ENCODE measurements around the gene TCP1. TPM values are rescaled to one million over a fixed set of nuclear protein-coding genes. Genes with fewer than 3 reads are reported as not detected.

The TCP1 gene
- total and polyA plus RNA-seq, 2 of the 13 experiments (the other 11 are each of a cell fraction or from before 2014, with no cell fraction given): 116 to 553 TPM

GRCh38 chr6:159790149-159790955 lies 950 bp upstream of the TCP1 start, which contains the start of gene MRPL18 (continued):
- TF ChIP-seq POGK (CRISPR knock-in tag; conservative IDR thresholded peaks at IDR 0.05) (no peak), ZNF572 (CRISPR knock-in tag; IDR thresholded peaks at IDR 0.05) (no peak), YEATS2 (CRISPR knock-in tag; IDR thresholded peaks at IDR 0.05; ENCODE audit: borderline replicate concordance) (0 out of 2 replicates have a peak, but pooled peaks have one; percentile 44), ZNF780A (CRISPR knock-in tag; IDR thresholded peaks at IDR 0.05) (no peak), CENPBD1 (CRISPR knock-in tag; IDR thresholded peaks at IDR 0.05; ENCODE audit: borderline replicate concordance, low read depth) (0 out of 2 replicates have a peak, but pooled peaks have one; percentile 78), GABPB1 (CRISPR knock-in tag; IDR thresholded peaks at IDR 0.05) (peak; percentile 90), ZNF264 (CRISPR knock-in tag; IDR thresholded peaks at IDR 0.05) (peak; percentile 50; the same call in 1 of the 2 replicates), IRF1 (CRISPR knock-in tag; IDR thresholded peaks at IDR 0.05; ENCODE audit: low read depth) (no peak), ARID5B (CRISPR knock-in tag; IDR thresholded peaks at IDR 0.05) (no peak), ZNF775 (CRISPR knock-in tag; IDR thresholded peaks at IDR 0.05; ENCODE audit: borderline replicate concordance) (no peak), HIC2 (CRISPR knock-in tag; IDR thresholded peaks at IDR 0.05; ENCODE audit: low read depth) (no peak), ZBED4 (CRISPR knock-in tag; IDR thresholded peaks at IDR 0.05; ENCODE audit: borderline replicate concordance) (0 out of 2 replicates have a peak, but pooled peaks have one; percentile 32), POGZ (CRISPR knock-in tag; IDR thresholded peaks at IDR 0.05) (no peak), RAD51 (IDR thresholded peaks at IDR 0.05; ENCODE audit: borderline replicate concordance) (no peak)

All from HepG2 (cell line).